Right lobe of liver (tissue), 6 donors: ENCODE results near the gene ING2. TPM values are rescaled to one million over a fixed set of nuclear protein-coding genes. Genes with fewer than 3 reads are reported as not detected.
A peak's percentile ranks its signal among the peaks of the same experiment; 100 is the strongest.
"Not testable (repeated sequence)": the region's sequence is repeated elsewhere in the genome, so short reads cannot be mapped to it uniquely, and the experiment has no call there.

Source experiments
- ATAC-seq, 4 donors: fragments of 200-7000 bp; cut with Tn5 transposase; one replicate each; pipeline ENCODE4 v1.9.1; 2020; ENCODE audit warnings: mild to moderate bottlenecking in 4 of 4, moderate library complexity in 4 of 4
- DNase-seq, 3 donors: peaks; one replicate each; pipeline ENCODE4 v3.0.0-alpha.2; 2020
- H3K27ac ChIP-seq, 3 donors: fragments of 200-600 bp; one replicate each; pipeline ENCODE4 v1.8.0; 2022
- H3K27me3 ChIP-seq, 2 donors: fragments of 200-600 bp; one replicate each; pipeline ENCODE4 v1.8.0; 2022
- H3K36me3 ChIP-seq, 4 donors: fragments of 200-600 bp; sonication (generic) in 1 of 4; one replicate each; pipeline versions ENCODE4 v1.5.1 to v1.8.0; 2017 to 2022; ENCODE audit warnings: control low read depth in 1 of 4
- H3K4me1 ChIP-seq, 4 donors: fragments of 200-600 bp; sonication (generic) in 1 of 4; one replicate each; pipeline versions ENCODE4 v1.5.1 to v1.8.0; 2017 to 2022; ENCODE audit warnings: control low read depth in 1 of 4
- H3K4me3 ChIP-seq, 3 donors: fragments of 200-600 bp; one replicate each; pipeline ENCODE4 v1.8.0; 2022
- H3K9me3 ChIP-seq, 4 donors: fragments of 200-600 bp; sonication (generic) in 1 of 4; one replicate each; pipeline versions ENCODE4 v1.5.1 to v1.8.0; 2017 to 2022; ENCODE audit warnings: control low read depth in 1 of 4
- POLR2A ChIP-seq: fragments of 450-650 bp; IDR thresholded peaks from one replicate; pipeline ENCODE4 v1.6.1; 2017; ENCODE audit warnings: antibody characterized with exemption, mild to moderate bottlenecking
- WGBS: methylation state at CpG from one replicate; pipeline ENCODE4 v1.1.6; 2018; ENCODE audit warnings: low coverage, low lambda C conversion rate; ENCODE audit not compliant: insufficient coverage; ENCODE audit errors: missing lambda C conversion rate; 5-methylcytosine and 5-hydroxymethylcytosine counted together
- intact Hi-C, 2 donors: fragments of 100-400 bp; cut with DNase I; formaldehyde crosslinking; loops; one replicate each; pipeline versions ENCODE4 v1.11.2 to v1.14.1; 2022
- total RNA-seq, 6 experiments: library from RNA; depleted of rRNA in 2 of 6; stranded (reverse); fragments of >200 nt in 2 of 6; fragmentation: NEBNext Ultra II Directional in 3 of 6; extraction: Animal tissue kit (Norgen Biotek cat#: 25700) in 3 of 6; gene quantifications; one replicate each; pipeline versions ENCODE4 v1.1.0 to v1.2.4, GENCODE V29; 2016 to 2023
- TF ChIP-seq, protein P1 (sequence below), 4 donors: fragments of 200-600 bp in 3 of 4; fragments of 450-650 bp in 1 of 4; IDR thresholded peaks; one replicate each; pipeline versions ENCODE4 v1.5.1 to v1.8.0; 2016 to 2022; ENCODE audit warnings: antibody characterized with exemption in 4 of 4, mild to moderate bottlenecking in 2 of 4
- donor health status: DM: no; HTN: yes; CAD: no.
- donor health status: DM: no; HTN: no; CAD: no.
- donor health status: DM: no; HTN: no; CAD: no.
- donor health status: DM: no; HTN: yes; CAD: no.
- donor health status: DM: no; HTN: yes; CAD: no.

The ING2 gene
- total RNA-seq, 6 experiments from 2014 or later = 3.5 to 7.3 (median 5.6) TPM

DNA sequence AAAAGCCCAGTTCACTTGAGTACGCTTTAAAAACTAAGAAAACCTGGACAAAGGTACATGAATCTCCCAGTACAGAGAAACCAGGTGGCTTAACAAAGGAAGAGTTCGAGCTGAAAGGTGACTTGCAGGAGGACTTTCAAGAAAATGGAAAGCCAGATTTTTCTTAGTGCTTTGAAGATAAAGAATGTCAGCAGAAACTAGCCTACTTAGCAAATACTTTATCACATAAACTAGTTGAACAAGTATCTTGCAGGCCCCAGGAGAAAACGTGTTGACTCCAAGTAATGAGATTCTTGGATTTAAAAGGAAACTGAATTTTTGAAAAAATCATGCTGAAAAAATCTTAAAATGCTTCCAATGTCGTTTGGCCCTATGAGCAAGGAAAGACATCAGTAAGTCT lies 34.0 kb upstream of the ING2 start:
- H3K4me1 ChIP-seq = peaks cover 0 to 19% (median 7%) of the 10 kb centered on the region in 4 donors
- DNase-seq = no peak
- WGBS = 68% methylated on average over 4 of the region's 4 CpGs
- no peaks in the 10 kb centered on the region for H3K36me3 ChIP-seq
- no peak for ATAC-seq
- intact Hi-C loops = no loop called here
- TF ChIP-seq, protein P1, sequence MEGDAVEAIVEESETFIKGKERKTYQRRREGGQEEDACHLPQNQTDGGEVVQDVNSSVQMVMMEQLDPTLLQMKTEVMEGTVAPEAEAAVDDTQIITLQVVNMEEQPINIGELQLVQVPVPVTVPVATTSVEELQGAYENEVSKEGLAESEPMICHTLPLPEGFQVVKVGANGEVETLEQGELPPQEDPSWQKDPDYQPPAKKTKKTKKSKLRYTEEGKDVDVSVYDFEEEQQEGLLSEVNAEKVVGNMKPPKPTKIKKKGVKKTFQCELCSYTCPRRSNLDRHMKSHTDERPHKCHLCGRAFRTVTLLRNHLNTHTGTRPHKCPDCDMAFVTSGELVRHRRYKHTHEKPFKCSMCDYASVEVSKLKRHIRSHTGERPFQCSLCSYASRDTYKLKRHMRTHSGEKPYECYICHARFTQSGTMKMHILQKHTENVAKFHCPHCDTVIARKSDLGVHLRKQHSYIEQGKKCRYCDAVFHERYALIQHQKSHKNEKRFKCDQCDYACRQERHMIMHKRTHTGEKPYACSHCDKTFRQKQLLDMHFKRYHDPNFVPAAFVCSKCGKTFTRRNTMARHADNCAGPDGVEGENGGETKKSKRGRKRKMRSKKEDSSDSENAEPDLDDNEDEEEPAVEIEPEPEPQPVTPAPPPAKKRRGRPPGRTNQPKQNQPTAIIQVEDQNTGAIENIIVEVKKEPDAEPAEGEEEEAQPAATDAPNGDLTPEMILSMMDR (IDR thresholded peaks at IDR 0.05) = no peak
- TF ChIP-seq POLR2A = no peak
- H3K4me3 ChIP-seq = no peak overlapping the region
- no peaks in the 10 kb centered on the region for H3K9me3 ChIP-seq
- no peak overlapping the region for H3K27ac ChIP-seq
- no peaks in the 10 kb centered on the region for H3K27me3 ChIP-seq

DNA sequence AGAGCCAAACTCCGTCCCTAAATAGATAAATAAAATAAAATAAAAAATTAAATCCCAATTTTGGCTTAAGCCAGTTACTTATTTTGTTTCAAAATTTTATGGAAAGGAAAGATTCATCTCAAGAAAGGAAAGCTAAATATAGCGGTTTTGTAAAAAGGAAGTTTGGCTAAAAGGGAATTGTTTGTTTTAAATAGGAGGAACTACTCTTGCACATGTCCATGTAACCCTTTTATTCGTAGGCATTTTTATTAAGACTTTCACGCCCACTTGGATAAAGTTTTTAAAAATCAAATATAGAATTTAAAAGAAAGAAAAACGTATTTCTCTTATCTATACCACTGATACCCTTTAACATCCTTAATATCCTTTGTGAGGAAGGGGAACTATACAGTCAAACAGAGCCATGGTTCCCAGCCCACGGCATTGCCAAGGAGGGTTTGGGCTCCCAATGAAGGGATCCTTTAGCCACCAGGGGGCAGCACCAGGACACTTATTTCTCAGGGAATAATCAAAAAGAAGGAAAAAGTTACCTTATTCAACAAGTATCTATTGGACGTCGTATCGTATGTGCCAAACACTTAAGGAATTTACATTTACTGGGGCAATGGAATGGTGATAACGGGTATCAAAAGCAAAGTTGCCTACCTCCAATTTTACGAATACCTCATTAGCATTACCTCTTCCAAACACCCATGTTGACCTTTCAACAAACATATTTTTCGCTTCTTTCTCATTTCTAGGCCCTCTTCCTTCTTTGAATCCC lies 32.7 kb upstream of the ING2 start:
- no peak for TF ChIP-seq POLR2A
- TF ChIP-seq, protein P1 (IDR thresholded peaks at IDR 0.05) = peak; percentile 80 to 94 (median 91)
- intact Hi-C loops = no loop called here
- Histone ChIP-seq H3K36me3 (no peaks in the 10 kb centered on the region), H3K4me3 (no peak overlapping the region), H3K4me1 (peaks cover 0 to 18% (median 7%) of the 10 kb centered on the region in 4 donors), H3K27ac (no peak overlapping the region), H3K27me3 (no peaks in the 10 kb centered on the region), H3K9me3 (no peaks in the 10 kb centered on the region)
- peak; percentile 86 to 94 (median 86) for ATAC-seq
- WGBS = 24% methylated on average over 12 of the region's 12 CpGs
- peak; percentile 85 to 86 (median 85) for DNase-seq

DNA sequence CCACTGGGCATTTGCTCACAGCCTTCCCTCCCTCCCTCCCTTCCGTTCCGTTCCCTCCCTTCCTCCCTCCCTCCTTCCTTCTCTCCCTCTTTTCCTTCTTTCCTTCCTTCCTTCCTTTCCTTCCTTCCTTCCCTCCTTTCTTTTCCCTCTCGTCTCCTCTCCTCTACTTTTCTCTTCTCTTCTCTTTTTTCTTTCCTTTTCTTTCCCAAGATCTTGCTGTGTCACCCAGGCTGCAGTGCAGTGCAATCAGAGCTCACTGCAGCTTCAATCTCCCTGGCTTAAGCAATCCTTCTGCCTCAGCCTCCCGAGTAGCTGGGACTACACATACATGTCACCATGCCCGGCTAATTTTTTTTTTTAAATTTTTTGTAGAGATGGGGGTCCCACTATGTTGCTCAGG lies 26.7 kb upstream of the ING2 start:
- Histone ChIP-seq H3K36me3 (no peaks in the 10 kb centered on the region), H3K4me3 (no peak overlapping the region), H3K4me1 (no peaks in the 10 kb centered on the region), H3K27me3 (no peaks in the 10 kb centered on the region), H3K9me3 (no peaks in the 10 kb centered on the region), H3K27ac (no peak overlapping the region)
- intact Hi-C loops = no loop called here
- no peak for DNase-seq
- ATAC-seq = no peak
- WGBS = 50% methylated on average over 5 of the region's 5 CpGs
- no peak for TF ChIP-seq POLR2A

DNA sequence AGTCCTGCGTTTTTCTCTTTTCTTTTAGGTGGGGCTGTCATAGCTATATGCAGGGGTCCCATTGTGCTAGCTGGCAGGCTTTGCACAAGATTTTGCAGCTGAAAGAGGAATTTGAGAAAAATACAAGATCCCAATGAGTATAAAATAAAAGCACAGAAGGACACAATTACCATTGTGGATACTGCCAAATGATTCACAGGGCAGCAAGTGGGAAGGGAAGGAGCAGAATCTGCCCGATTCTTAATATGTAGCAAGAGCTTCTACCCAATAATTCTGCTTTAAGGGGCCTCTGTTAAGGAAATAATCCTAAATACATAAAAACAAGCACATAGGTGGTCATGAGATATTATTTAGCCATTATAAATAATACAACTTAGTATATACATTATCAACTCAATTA lies 25.9 kb upstream of the ING2 start:
- no peaks in the 10 kb centered on the region for H3K27me3 ChIP-seq
- no peak overlapping the region for H3K4me3 ChIP-seq
- H3K9me3 ChIP-seq = no peaks in the 10 kb centered on the region
- no peak overlapping the region for H3K27ac ChIP-seq
- TF ChIP-seq, protein P1 (IDR thresholded peaks at IDR 0.05) = no peak
- no peak for TF ChIP-seq POLR2A
- WGBS = 88% methylated on average over 2 of the region's 2 CpGs
- intact Hi-C loops = no loop called here
- DNase-seq (no peak), ATAC-seq (no peak)
- H3K36me3 ChIP-seq = no peaks in the 10 kb centered on the region
- no peaks in the 10 kb centered on the region for H3K4me1 ChIP-seq

DNA sequence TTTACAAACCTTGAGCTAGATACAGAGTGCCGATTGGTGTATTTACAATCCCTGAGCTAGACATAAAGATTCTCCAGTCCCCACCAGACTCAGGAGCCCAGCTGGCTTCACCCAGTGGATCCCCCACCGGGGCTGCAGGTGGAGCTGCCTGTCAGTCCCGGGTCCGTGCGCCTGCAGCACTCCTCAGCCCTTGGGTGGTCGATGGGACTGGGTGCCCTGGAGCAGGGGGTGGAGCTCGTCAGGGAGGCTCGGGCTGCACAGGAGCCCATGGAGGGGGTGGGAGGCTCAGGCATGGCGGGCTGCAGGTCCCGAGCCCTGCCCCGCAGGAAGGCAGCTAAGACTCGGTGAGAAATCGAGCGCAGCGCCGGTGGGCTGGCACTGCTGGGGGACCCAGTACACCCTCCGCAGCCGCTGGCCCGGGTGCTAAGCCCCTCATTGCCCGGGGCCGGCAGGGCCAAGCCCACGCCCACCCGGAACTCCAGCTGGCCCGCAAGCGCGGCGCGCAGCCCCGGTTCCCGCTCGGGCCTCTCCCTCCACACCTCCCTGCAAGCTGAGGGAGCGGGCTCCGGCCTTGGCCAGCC lies 22.3 kb upstream of the ING2 start:
- not testable (repeated sequence) for H3K9me3 ChIP-seq

More for the DNA sequence above, 22.3 kb upstream of the ING2 start:
- DNase-seq, H3K27me3 ChIP-seq, H3K4me3 ChIP-seq, H3K36me3 ChIP-seq, intact Hi-C loops, H3K27ac ChIP-seq, ATAC-seq, H3K4me1 ChIP-seq: not testable (repeated sequence)
- no CpG with 5 or more reads among the region's 33 CpGs for WGBS
